K562 (cell line): ENCODE results near the gene CALY. TPM values are rescaled to one million over a fixed set of nuclear protein-coding genes. Genes with fewer than 3 reads are reported as not detected.

Experiments used
- ADNP ChIP-seq: fragments of 200-800 bp; sonication (Bioruptor generic); IDR thresholded peaks from 2 replicates; pipeline ENCODE4 v1.6.1; 2016; ENCODE audit warnings: missing genetic modification characterization, missing compliant biosample characterization
- ARID1B ChIP-seq: fragments of 450-650 bp; IDR thresholded peaks from 2 replicates; pipeline ENCODE4 v1.6.1; 2016; ENCODE audit warnings: antibody characterized with exemption, mild to moderate bottlenecking, inconsistent platforms
- ESRRA ChIP-seq: fragments of 450-650 bp; IDR thresholded peaks from 2 replicates; pipeline ENCODE4 v1.6.1; 2014; ENCODE audit warnings: low read depth, mild to moderate bottlenecking, moderate library complexity, borderline replicate concordance
- JUND ChIP-seq, 2 experiments: IDR thresholded peaks; 2 replicates in 1 of 2; 3 replicates in 1 of 2; pipeline ENCODE4 v1.6.1; 2011; ENCODE audit warnings: borderline replicate concordance in 2 of 2, low read depth in 2 of 2, low read length in 2 of 2, improper control_type of control experiment in 1 of 2, missing biosample characterization in 1 of 2, missing genetic modification characterization in 1 of 2, missing genetic modification reagents in 1 of 2
- KLF16 ChIP-seq: IDR thresholded peaks from 2 replicates; pipeline ENCODE4 v1.6.1; 2016; ENCODE audit warnings: antibody characterized with exemption
- NRF1 ChIP-seq, 2 experiments: fragments of 450-650 bp; IDR thresholded peaks in 1 of 2; conservative IDR thresholded peaks in 1 of 2; 2 replicates each; pipeline ENCODE4 v1.6.1; 2014; ENCODE audit warnings: mild to moderate bottlenecking in 2 of 2
- SMARCA5 ChIP-seq: fragments of 450-650 bp; IDR thresholded peaks from 2 replicates; pipeline ENCODE4 v1.6.1; 2016
- ZNF79 ChIP-seq: fragments of 250-450 bp; sonication (Bioruptor Pico); IDR thresholded peaks from 2 replicates; pipeline ENCODE4 v1.4.0; 2020; ENCODE audit warnings: low read depth, mild to moderate bottlenecking, moderate library complexity
- polyA plus RNA-seq, 8 experiments: library from polyadenylated mRNA; depleted of rRNA in 4 of 8; stranded (reverse) in 5 of 8; unstranded in 3 of 8; fragments of >200 nt; fragmentation: Nextera tagmentation in 2 of 8; fragmentation: Illumina TruSeq in 1 of 8; extraction: Ambion mirVana in 2 of 8; extraction: Trizol in 1 of 8; gene quantifications; 2 replicates each; pipeline versions ENCODE4 v1.2.1 to v1.2.3, GENCODE V29; 2011 to 2014; ENCODE audit warnings: inconsistent platforms in 1 of 8, missing spikeins in 1 of 8
- total RNA-seq, 7 experiments: library from RNA; depleted of rRNA in 6 of 7; stranded (reverse); fragments of >200 nt in 6 of 7; fragmentation: Illumina TruSeq in 2 of 7; extraction: Trizol in 2 of 7; gene quantifications; 2 replicates each; pipeline versions ENCODE4 v1.2.1 to v1.2.3, GENCODE V29; 2011 to 2021; ENCODE audit warnings: low replicate concordance in 1 of 7
- TF ChIP-seq, protein P1 (sequence below), 2 experiments: fragments of 450-650 bp; formaldehyde crosslinking in 1 of 2; IDR thresholded peaks; 2 replicates each; pipeline versions ENCODE4 v1.4.0 to v1.6.1; 2014 to 2020; ENCODE audit warnings: mild to moderate bottlenecking in 2 of 2, borderline replicate concordance in 1 of 2, low read depth in 1 of 2

Gene CALY
- total and polyA plus RNA-seq, 9 of the 15 experiments (the other 6 are each of a cell fraction or from before 2014, with no cell fraction given): not detected

DNA sequence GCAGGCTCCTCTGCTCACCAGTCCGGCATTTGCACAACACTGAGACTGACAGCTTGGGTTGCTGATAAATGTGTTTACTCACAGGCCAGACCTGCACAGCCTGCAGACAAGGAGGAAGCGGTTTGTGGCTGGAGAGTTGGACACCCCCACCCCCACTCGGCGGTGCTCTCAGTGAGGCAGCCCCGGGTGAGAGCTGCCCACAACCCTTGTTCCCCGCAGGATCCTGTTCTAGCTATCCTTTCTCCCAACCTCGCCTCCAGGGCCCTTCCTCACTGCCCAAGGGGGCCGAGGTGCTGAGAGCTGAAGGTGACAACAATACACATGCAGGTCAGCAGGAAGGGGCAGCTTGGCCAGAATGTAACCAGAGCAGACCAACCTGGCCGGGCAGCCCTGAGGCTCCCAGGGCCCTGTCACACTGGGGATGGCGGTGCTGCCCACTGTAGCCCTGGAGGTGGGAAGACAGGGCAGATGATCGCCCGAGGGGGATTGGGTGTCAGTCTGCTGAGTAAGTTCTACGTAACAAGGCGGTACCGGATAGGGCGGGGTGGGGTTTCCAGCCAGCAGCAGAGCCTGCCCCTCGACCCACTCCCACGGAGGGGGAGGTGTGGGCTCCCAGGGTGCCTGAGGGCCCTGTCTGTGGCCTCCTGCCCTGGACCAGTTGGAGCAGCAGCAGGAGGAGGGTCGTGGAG lies 58.0 kb downstream of the CALY start (continued):
- TF ChIP-seq, protein P1, sequence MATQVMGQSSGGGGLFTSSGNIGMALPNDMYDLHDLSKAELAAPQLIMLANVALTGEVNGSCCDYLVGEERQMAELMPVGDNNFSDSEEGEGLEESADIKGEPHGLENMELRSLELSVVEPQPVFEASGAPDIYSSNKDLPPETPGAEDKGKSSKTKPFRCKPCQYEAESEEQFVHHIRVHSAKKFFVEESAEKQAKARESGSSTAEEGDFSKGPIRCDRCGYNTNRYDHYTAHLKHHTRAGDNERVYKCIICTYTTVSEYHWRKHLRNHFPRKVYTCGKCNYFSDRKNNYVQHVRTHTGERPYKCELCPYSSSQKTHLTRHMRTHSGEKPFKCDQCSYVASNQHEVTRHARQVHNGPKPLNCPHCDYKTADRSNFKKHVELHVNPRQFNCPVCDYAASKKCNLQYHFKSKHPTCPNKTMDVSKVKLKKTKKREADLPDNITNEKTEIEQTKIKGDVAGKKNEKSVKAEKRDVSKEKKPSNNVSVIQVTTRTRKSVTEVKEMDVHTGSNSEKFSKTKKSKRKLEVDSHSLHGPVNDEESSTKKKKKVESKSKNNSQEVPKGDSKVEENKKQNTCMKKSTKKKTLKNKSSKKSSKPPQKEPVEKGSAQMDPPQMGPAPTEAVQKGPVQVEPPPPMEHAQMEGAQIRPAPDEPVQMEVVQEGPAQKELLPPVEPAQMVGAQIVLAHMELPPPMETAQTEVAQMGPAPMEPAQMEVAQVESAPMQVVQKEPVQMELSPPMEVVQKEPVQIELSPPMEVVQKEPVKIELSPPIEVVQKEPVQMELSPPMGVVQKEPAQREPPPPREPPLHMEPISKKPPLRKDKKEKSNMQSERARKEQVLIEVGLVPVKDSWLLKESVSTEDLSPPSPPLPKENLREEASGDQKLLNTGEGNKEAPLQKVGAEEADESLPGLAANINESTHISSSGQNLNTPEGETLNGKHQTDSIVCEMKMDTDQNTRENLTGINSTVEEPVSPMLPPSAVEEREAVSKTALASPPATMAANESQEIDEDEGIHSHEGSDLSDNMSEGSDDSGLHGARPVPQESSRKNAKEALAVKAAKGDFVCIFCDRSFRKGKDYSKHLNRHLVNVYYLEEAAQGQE (IDR thresholded peaks at IDR 0.05; ENCODE audit: borderline replicate concordance): peak; percentile 36; the same call in 1 of the 2 replicates
- TF ChIP-seq, protein P1 (CRISPR knock-in tag; IDR thresholded peaks at IDR 0.05; ENCODE audit: low read depth): no peak
- no peak for TF ChIP-seq ZNF79 (CRISPR knock-in tag)
- TF ChIP-seq SMARCA5: peak; percentile 71; the same call in 1 of the 2 replicates
- peak; percentile 20 to 26; a peak in 3 of 4 replicates for TF ChIP-seq NRF1 (conservative IDR thresholded peaks at IDR 0.05 in 1 of 2, IDR thresholded peaks at IDR 0.05 in 1 of 2)
- TF ChIP-seq ESRRA: peak; percentile 56; the same call in 1 of the 2 replicates
- 0 out of 2 replicates have a peak, but pooled peaks have one; percentile 39 for TF ChIP-seq JUND (IDR thresholded peaks at IDR 0.05; ENCODE audit: borderline replicate concordance, low read depth, low read length)
- TF ChIP-seq JUND (tag; IDR thresholded peaks at IDR 0.05; ENCODE audit: borderline replicate concordance, low read depth, low read length): peak; percentile 18; the same call in 1 of the 3 replicates
- no peak for TF ChIP-seq ADNP (tag)
- TF ChIP-seq KLF16: peak; percentile 44; the same call in 1 of the 2 replicates
- peak; percentile 76 for TF ChIP-seq ARID1B
